ENCODE results near the gene GMDS.

GRCh38 chr6:1737463-1738311 is 507.7 kb downstream of the GMDS start:
- TF ChIP-seq POLR2A (IDR thresholded peaks at IDR 0.05; ENCODE audit: low read depth, low read length) (no peak), TAF1 (IDR thresholded peaks at IDR 0.05; ENCODE audit: borderline replicate concordance, low read depth, low read length) (no peak), POLR2AphosphoS5 (IDR thresholded peaks at IDR 0.05; ENCODE audit: low read depth, low read length) (no peak)

Measured in GM12892 (cell line).